ENCODE results near the gene USP20.
"Not testable (repeated sequence)": the region's sequence is repeated elsewhere in the genome, so short reads cannot be mapped to it uniquely, and the experiment has no call there.

Gene USP20

GRCh38 chr9:129835128-129835859 is at the start of gene USP20, which contains the start of gene C9orf78:
USP20 (plus strand) TSS chr9:129835458; CDS start chr9:129852556, 17,098 bp downstream.
C9orf78 (minus strand) TSS chr9:129835275; CDS start chr9:129835221, 54 bp downstream.
- peak; percentile 88 to 100 (median 94) for DNase-seq
- intact Hi-C loops (cut with DNase I): loop anchor here (1.0 to 5.0 kb wide), 2 partner anchors 21 to 52 kb away; no protein-coding TSS in a partner anchor

DNA sequence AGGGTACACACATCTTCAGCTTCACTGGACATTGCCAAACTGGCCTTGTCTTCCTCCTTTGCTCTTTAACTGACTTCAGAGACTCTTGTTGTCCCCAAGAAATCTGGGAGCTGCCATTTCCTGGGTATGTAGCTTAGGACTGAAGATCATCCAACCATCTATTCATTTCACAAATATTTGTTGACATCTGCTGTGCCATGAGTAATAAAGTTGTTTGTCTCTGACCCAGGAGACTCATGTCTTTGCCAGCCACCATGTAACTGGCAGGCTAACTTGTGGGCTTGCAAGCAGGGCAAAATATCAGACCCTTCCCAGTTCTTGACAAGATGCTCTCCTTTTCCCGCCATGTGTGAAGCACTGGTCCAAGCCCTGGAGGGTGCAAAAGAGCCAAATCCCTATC is 49.4 kb upstream of the USP20 start:
- intact Hi-C loops (cut with DNase I): no loop called here
- DNase-seq: no peak

- no peak for DNase-seq
- intact Hi-C loops (cut with DNase I): no loop called here
Measured at GRCh38 chr9:129786481-129786880, 48.8 kb upstream of the USP20 start.

GRCh38 chr9:129794549-129794948 is 40.7 kb upstream of the USP20 start:
- DNase-seq: no peak
- intact Hi-C loops (cut with DNase I): no loop called here

GRCh38 chr9:129796029-129796428 is 39.2 kb upstream of the USP20 start:
- DNase-seq: not testable (repeated sequence)

DNA sequence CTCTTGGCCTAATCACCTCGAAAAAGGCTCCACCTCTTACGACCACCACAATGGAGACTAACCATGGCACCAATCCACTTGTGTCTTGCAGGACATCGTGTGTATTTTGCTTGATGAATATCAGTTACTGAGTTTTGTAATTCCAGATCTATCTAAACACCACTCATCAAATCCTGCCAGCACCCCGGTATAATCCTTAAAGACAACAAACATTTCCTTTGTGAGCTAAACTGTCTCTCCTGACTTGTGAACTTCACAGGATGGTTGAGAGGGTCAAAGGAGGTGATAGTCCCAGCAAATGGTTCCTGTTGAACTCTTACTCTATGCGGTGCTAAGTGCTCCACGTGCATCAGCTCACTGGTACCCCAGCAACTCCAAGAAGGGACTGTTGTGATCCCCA is 36.3 kb upstream of the USP20 start:
- DNase-seq: no peak
- intact Hi-C loops (cut with DNase I): no loop called here

More at GRCh38 chr9:129796029-129796428, 39.2 kb upstream of the USP20 start:
- intact Hi-C loops (cut with DNase I): not testable (repeated sequence)

DNA sequence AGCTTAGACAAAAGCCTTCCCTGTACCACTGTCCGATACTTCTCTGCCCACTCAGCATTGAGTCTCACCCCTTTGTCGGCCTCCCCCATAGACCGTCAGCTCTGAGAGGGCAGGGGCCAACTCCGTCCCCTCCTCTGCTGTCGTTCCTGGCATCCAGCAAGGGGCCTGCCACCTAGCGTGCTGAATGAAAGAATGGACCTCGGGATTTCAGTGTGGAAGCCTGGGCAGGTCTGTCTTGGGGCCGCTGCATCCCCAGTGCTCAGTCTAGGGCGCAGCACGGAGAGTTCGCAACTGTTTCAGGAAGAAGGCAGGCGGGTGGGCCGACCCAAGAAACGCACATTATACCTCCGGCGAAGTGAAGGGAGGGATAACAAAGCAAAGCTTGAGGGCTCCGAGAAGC is 33.8 kb upstream of the USP20 start:
- intact Hi-C loops (cut with DNase I): no loop called here

DNA sequence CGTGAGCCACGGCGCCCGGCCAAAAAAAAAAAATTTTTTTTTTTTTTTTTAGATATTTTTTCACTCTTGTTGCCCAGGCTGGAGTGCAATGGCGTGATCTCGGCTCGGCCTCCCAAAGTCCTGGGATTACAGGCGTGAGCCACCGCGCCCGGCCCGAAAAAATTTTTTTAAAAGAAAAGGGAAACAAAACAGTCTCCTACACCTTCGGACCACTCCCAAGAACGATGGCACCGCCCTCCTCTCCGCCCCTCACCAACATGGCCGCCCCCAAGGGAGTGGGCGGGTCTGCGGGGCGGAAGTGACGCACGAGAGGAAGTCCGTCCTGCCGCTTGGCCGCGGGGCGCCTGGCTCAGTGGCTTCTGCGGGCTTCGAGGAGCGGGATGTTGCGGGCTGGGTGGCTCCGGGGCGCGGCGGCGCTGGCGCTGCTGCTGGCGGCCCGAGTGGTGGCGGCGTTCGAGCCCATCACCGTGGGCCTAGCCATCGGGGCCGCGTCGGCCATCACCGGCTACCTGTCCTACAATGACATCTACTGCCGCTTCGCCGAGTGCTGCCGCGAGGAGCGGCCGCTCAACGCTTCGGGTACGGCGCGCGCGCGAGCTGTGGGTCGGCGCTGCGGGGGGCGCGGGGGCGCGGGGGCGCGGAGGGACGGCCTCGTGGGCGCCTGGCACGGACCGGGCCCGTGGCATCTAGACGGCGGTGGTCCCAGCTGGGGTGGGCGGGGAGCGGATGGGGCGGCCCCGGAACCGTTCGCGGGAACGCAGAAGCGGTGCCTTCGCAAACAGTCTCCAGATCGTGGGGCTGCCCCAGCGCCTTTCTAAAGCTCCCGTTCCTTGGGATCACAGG is 32.2 kb upstream of the USP20 start, which contains the start of gene TOR1B:
Gene TOR1B (plus strand): TSS at position 352 of the 843 bp plus-strand sequence. CDS start 29 bp downstream, at position 381.
- peak; percentile 89 to 99 (median 94) for DNase-seq
- intact Hi-C loops (cut with DNase I): loop anchor here (1.0 kb wide), 1 partner anchor 21 kb away; the partner anchor contains the start of gene TOR1A

More for the DNA sequence above, 33.8 kb upstream of the USP20 start:
- DNase-seq: no peak

DNA sequence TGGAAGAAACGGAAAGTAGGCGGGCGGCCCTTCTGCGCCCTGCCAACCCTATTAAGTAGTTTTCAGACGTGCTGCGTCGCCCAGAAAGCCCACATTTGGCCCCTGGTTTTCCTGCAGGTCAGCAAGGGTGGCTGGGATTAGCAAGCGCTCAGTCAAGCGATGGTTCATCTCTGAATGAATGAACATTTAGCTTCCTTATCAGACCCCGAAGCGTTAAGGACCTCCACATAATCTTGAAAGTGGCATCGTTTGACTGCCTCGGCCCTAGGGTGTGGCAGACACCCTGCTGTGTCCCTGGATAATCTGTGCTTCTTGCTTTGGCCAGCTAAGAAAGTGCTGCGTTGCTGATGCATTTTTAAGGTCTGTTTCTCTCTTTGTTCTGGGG is 31.6 kb upstream of the USP20 start:
- intact Hi-C loops (cut with DNase I): loop anchor here (1.0 kb wide), 1 partner anchor 21 kb away; the partner anchor contains the start of gene TOR1A
- no peak for DNase-seq

DNA sequence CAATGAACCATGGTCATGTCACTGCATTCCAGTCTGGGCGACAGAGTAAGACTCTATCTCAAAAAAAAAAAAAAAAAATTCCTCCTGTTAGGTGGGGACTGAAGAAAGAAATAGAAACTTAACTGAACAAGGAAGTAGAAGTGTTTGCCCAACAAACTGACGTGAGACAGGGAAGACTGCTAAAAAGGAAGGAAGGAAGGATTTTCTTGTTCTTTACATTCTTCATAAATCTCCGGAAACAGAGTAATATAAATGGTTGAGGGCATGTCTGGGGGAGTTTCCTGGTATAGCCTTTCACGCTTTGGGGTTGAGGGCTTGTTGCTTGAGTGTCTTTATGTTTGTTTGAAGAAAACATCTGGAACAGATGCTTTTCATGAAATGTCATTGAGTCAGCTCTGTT is 29.2 kb upstream of the USP20 start:
- intact Hi-C loops (cut with DNase I): no loop called here

DNA sequence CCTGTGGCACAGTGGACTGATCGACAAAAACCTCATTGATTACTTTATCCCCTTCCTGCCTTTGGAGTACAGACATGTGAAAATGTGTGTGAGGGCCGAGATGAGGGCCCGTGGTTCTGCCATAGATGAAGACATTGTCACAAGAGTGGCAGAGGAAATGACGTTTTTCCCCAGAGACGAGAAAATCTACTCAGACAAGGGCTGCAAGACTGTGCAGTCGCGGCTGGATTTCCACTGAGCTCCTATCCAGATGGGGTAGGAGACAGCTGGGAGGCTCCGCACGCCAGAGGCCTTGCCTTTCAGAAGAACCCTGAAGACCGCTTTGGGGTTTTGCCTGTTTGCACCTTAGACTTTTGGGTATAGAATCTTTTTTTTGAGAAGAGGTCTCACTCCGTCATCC is 25.9 kb upstream of the USP20 start:
- intact Hi-C loops (cut with DNase I): no loop called here
- no peak for DNase-seq

More for the DNA sequence above, 29.2 kb upstream of the USP20 start:
- DNase-seq: no peak

DNA sequence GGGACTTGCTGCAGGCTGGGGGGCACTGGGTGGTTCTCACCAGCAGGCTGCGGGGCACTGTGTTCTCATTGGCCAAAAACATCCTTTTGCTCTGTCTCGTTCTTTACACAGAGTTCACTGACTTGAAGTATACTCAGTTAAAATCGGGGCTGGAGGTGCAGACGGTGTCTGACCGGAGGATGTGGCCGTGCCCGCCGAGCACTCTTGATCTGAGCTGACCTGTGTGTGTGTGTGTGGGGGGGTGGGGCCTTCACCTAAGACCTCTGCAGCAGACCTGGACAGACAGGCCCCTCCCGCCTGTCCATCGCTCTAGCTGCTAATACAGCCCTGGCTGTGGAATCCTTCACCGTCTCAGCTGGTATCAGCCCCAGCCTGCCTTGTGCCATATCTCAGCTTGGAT is 25.1 kb upstream of the USP20 start:
- DNase-seq: no peak
- intact Hi-C loops (cut with DNase I): no loop called here

DNA sequence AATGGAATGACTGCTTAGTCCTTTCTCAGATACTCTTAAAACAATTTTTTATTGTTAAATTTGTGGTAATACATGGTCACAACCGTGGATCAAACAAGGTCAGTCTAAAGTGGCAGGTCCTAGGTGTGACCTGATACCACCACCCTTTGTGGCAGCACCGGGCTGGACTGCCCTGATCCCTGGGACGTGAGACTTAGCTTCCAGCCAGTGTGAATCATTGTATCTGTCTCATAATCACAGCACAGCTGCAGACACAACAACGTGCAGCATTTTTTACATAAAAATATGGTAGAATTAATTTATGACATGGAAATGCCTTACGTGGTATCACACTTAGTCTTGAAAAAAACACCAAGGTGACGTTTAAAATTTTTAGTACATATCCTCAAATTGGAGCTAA is 24.5 kb upstream of the USP20 start:
- DNase-seq: no peak
- intact Hi-C loops (cut with DNase I): no loop called here

GRCh38 chr9:129811967-129812363 is 23.3 kb upstream of the USP20 start:
- DNase-seq: no peak
- intact Hi-C loops (cut with DNase I): no loop called here

GRCh38 chr9:129812385-129812784 is 22.9 kb upstream of the USP20 start:
- no peak for DNase-seq
- intact Hi-C loops (cut with DNase I): no loop called here

GRCh38 chr9:129813661-129814060 is 21.6 kb upstream of the USP20 start:
- intact Hi-C loops (cut with DNase I): no loop called here
- no peak for DNase-seq

- DNase-seq: no peak
- intact Hi-C loops (cut with DNase I): no loop called here
Measured at GRCh38 chr9:129814432-129815223, 20.6 kb upstream of the USP20 start.

DNA sequence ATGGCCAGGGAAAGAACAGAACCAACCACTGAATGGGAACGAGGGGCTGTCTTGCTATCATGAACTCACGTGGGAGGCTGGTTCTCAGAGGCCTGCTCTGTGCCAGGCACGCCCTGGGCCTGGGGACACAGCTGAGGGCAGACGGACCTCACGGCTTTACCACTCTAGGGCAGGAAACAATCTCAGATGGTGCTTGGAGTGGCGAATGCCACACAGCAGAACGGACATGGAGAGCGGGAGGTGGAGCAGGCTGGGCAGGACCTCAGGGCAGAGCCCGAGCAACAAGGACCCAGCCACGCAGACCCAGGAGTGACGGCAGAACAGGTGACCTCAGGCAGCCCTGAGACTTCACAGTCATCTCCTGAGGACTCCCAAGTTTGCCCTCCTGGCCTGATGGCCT is 20.0 kb upstream of the USP20 start:
- DNase-seq: no peak
- intact Hi-C loops (cut with DNase I): no loop called here

GRCh38 chr9:129816501-129817435 is 18.5 kb upstream of the USP20 start:
- DNase-seq: no peak
- intact Hi-C loops (cut with DNase I): no loop called here

Measured in posterior cingulate gyrus (tissue), 11 donors.